ENCODE data around the gene UTP15. TPM values are rescaled to one million over a fixed set of nuclear protein-coding genes. Genes with fewer than 3 reads are reported as not detected.

Gene UTP15
- polyA plus RNA-seq, 1 of the 3 experiments (the other 2 are of a cell fraction): 10.2 TPM

- CTCF ChIA-PET: interaction anchor here (0.7 to 2.8 kb wide), 5 partner anchors 9 to 166 kb away, joined by 3 to 10 read pairs (median 5); no protein-coding TSS in a partner anchor
- WGBS (ENCODE audit: low lambda C conversion rate): 18% methylated on average over 27 of the region's 92 CpGs
Measured at GRCh38 chr5:73625944-73626811, 60.6 kb downstream of the UTP15 start, which contains the start of gene ARHGEF28. ARHGEF28 (plus strand) TSS chr5:73626196; CDS start chr5:73684852, 58,656 bp downstream.

More at GRCh38 chr5:73625944-73626811, 60.6 kb downstream of the UTP15 start, which contains the start of gene ARHGEF28:
- H3F3A ChIP-seq (replicated peaks; ENCODE audit: insufficient read depth): peaks cover 4% of the 10 kb centered on the region
- H3K27me3 ChIP-seq (ENCODE audit: insufficient read depth): no peaks in the 10 kb centered on the region
- peaks cover 3 to 13% of the 10 kb centered on the region in 2 experiments; a peak in 3 of 4 replicates for H3K4me1 ChIP-seq (ENCODE audit: control insufficient read depth in 1 of 2, insufficient read depth in 2 of 2, low read depth in 1 of 2, low read length in 1 of 2)
- peak within 1 kb of the TSS; percentile 76 to 85 for H3K4me3 ChIP-seq (ENCODE audit: low read depth in 2 of 2, low read length in 1 of 2)
- no peaks in the 10 kb centered on the region for H4K20me1 ChIP-seq (ENCODE audit: insufficient read depth)
- peak within 1 kb of the TSS; percentile 93 for H3K4me2 ChIP-seq
- H3K9me3 ChIP-seq: no peaks in the 10 kb centered on the region
- DNase-seq: peak; percentile 92
- TF ChIP-seq, protein P1, sequence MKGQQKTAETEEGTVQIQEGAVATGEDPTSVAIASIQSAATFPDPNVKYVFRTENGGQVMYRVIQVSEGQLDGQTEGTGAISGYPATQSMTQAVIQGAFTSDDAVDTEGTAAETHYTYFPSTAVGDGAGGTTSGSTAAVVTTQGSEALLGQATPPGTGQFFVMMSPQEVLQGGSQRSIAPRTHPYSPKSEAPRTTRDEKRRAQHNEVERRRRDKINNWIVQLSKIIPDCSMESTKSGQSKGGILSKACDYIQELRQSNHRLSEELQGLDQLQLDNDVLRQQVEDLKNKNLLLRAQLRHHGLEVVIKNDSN (IDR thresholded peaks at IDR 0.05; ENCODE audit: borderline replicate concordance, low read depth): peak; percentile 49; the same call in 1 of the 2 replicates
- peak in 1 of 2 experiments; percentile 34; a peak in 1 of 4 replicates for TF ChIP-seq EP300 (IDR thresholded peaks at IDR 0.05; ENCODE audit: borderline replicate concordance in 1 of 2, low read depth in 1 of 2, low read length in 1 of 2)
- TF ChIP-seq, protein P2, sequence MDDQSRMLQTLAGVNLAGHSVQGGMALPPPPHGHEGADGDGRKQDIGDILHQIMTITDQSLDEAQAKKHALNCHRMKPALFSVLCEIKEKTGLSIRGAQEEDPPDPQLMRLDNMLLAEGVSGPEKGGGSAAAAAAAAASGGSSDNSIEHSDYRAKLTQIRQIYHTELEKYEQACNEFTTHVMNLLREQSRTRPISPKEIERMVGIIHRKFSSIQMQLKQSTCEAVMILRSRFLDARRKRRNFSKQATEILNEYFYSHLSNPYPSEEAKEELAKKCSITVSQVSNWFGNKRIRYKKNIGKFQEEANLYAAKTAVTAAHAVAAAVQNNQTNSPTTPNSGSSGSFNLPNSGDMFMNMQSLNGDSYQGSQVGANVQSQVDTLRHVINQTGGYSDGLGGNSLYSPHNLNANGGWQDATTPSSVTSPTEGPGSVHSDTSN (IDR thresholded peaks at IDR 0.05): peak; percentile 18; the same call in 1 of the 2 replicates
- TF ChIP-seq IRF3 (IDR thresholded peaks at IDR 0.05; ENCODE audit: low read depth, low read length): no peak
- TF ChIP-seq ELF1 (IDR thresholded peaks at IDR 0.05): 0 out of 2 replicates have a peak, but pooled peaks have one; percentile 31
- peak; percentile 62; the same call in 1 of the 2 replicates for TF ChIP-seq POLR2AphosphoS5 (IDR thresholded peaks at IDR 0.05; ENCODE audit: low read depth, low read length)
- TF ChIP-seq, protein P3, sequence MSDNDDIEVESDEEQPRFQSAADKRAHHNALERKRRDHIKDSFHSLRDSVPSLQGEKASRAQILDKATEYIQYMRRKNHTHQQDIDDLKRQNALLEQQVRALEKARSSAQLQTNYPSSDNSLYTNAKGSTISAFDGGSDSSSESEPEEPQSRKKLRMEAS (IDR thresholded peaks at IDR 0.05; ENCODE audit: low read depth): peak; percentile 56
- TF ChIP-seq NRF1 (IDR thresholded peaks at IDR 0.05; ENCODE audit: low read depth, low read length): no peak
- TF ChIP-seq GATA2 (CRISPR knock-in tag; IDR thresholded peaks at IDR 0.05): no peak
- 0 out of 2 replicates have a peak, but pooled peaks have one; percentile 9 for TF ChIP-seq MXI1 (IDR thresholded peaks at IDR 0.05; ENCODE audit: low read depth, low read length)
- TF ChIP-seq TAF1 (IDR thresholded peaks at IDR 0.05; ENCODE audit: borderline replicate concordance, low read depth, low read length): 0 out of 2 replicates have a peak, but pooled peaks have one; percentile 52
- TF ChIP-seq JUND (IDR thresholded peaks at IDR 0.05): no peak
- no peaks in the 10 kb centered on the region for H3K36me3 ChIP-seq (replicated peaks in 1 of 2; ENCODE audit: control insufficient read depth in 1 of 2, insufficient read depth in 2 of 2, low read length in 1 of 2)
- POLR2A ChIA-PET: no interaction called here
- H3K79me2 ChIP-seq (ENCODE audit: insufficient read depth): peaks cover 42% of the 10 kb centered on the region
- peak within 1 kb of the TSS; percentile 82 for H2AFZ ChIP-seq (ENCODE audit: low read depth)
- H3K27ac ChIP-seq (ENCODE audit: low read depth in 2 of 2, low read length in 1 of 2): peak within 1 kb of the TSS; percentile 16 to 53; a peak in 2 of 4 replicates
- no peaks in the 10 kb centered on the region for H3K9me2 ChIP-seq
- peak within 1 kb of the TSS; percentile 80 for H3K9ac ChIP-seq
